ENCODE results near the gene GRAMD1C. TPM values are rescaled to one million over a fixed set of nuclear protein-coding genes. Genes with fewer than 3 reads are reported as not detected.

The GRAMD1C gene
- total and polyA plus RNA-seq, 9 of the 15 experiments (the other 6 are each of a cell fraction or from before 2014, with no cell fraction given): not detected

GRCh38 chr3:113825090-113825489 is 13.5 kb upstream of the GRAMD1C start:
- H3K4me2 ChIP-seq (ENCODE audit: insufficient read depth, low read length): no peak overlapping the region
- no peaks in the 10 kb centered on the region for H3K9me3 ChIP-seq (replicated peaks; ENCODE audit: control insufficient read depth, insufficient read depth, low read depth, low read length)
- no peak overlapping the region for H3K4me3 ChIP-seq
- intact Hi-C loops (cut with micrococcal nuclease): no loop called here
- no peaks in the 10 kb centered on the region for H3K79me2 ChIP-seq (ENCODE audit: control insufficient read depth, insufficient read depth, low read length)
- H2AFZ ChIP-seq (ENCODE audit: low read depth, low read length): no peak overlapping the region
- ATAC-seq (peak; percentile 65), FAIRE-seq (no peak), DNase-seq (ENCODE audit: extremely low read depth in 1 of 4, low spot score in 3 of 4) (peak; percentile 6 to 10 (median 8))
- H3K9me1 ChIP-seq (ENCODE audit: control insufficient read depth, insufficient read depth, low read length): no peaks in the 10 kb centered on the region
- WGBS (ENCODE audit: insufficient coverage, low coverage, missing lambda C conversion rate): 5% methylated on average over 2 of the region's 2 CpGs
- no TSS peak for BruUV-seq (replicated peaks)
- ChIA-PET POLR2A (no interaction called here), CTCF (ENCODE audit: low intra/inter-chr PET ratio) (no interaction called here)
- no peaks in the 10 kb centered on the region for H4K20me1 ChIP-seq (replicated peaks; ENCODE audit: control insufficient read depth, insufficient read depth, low read length)
- H3K36me3 ChIP-seq (ENCODE audit: control insufficient read depth, insufficient read depth, low read length): no peaks in the 10 kb centered on the region
- H3K27me3 ChIP-seq (ENCODE audit: control insufficient read depth in 2 of 2, insufficient read depth in 2 of 2, low read length in 2 of 2): peaks cover 0 to 11% of the 10 kb centered on the region in 2 experiments; a peak in 2 of 5 replicates
- H3K4me1 ChIP-seq (replicated peaks in 1 of 2; ENCODE audit: control insufficient read depth in 2 of 2, insufficient read depth in 2 of 2, low read length in 2 of 2): no peaks in the 10 kb centered on the region; a peak in 1 of 5 replicates
- no peak overlapping the region for H3K9ac ChIP-seq (ENCODE audit: insufficient read depth in 1 of 2, low read depth in 2 of 2, low read length in 2 of 2)
- in situ Hi-C loops (cut with MboI): no loop called here
- no peak overlapping the region for H3K27ac ChIP-seq (ENCODE audit: extremely low read depth, low read depth, low read length)
- TF ChIP-seq, protein P1, sequence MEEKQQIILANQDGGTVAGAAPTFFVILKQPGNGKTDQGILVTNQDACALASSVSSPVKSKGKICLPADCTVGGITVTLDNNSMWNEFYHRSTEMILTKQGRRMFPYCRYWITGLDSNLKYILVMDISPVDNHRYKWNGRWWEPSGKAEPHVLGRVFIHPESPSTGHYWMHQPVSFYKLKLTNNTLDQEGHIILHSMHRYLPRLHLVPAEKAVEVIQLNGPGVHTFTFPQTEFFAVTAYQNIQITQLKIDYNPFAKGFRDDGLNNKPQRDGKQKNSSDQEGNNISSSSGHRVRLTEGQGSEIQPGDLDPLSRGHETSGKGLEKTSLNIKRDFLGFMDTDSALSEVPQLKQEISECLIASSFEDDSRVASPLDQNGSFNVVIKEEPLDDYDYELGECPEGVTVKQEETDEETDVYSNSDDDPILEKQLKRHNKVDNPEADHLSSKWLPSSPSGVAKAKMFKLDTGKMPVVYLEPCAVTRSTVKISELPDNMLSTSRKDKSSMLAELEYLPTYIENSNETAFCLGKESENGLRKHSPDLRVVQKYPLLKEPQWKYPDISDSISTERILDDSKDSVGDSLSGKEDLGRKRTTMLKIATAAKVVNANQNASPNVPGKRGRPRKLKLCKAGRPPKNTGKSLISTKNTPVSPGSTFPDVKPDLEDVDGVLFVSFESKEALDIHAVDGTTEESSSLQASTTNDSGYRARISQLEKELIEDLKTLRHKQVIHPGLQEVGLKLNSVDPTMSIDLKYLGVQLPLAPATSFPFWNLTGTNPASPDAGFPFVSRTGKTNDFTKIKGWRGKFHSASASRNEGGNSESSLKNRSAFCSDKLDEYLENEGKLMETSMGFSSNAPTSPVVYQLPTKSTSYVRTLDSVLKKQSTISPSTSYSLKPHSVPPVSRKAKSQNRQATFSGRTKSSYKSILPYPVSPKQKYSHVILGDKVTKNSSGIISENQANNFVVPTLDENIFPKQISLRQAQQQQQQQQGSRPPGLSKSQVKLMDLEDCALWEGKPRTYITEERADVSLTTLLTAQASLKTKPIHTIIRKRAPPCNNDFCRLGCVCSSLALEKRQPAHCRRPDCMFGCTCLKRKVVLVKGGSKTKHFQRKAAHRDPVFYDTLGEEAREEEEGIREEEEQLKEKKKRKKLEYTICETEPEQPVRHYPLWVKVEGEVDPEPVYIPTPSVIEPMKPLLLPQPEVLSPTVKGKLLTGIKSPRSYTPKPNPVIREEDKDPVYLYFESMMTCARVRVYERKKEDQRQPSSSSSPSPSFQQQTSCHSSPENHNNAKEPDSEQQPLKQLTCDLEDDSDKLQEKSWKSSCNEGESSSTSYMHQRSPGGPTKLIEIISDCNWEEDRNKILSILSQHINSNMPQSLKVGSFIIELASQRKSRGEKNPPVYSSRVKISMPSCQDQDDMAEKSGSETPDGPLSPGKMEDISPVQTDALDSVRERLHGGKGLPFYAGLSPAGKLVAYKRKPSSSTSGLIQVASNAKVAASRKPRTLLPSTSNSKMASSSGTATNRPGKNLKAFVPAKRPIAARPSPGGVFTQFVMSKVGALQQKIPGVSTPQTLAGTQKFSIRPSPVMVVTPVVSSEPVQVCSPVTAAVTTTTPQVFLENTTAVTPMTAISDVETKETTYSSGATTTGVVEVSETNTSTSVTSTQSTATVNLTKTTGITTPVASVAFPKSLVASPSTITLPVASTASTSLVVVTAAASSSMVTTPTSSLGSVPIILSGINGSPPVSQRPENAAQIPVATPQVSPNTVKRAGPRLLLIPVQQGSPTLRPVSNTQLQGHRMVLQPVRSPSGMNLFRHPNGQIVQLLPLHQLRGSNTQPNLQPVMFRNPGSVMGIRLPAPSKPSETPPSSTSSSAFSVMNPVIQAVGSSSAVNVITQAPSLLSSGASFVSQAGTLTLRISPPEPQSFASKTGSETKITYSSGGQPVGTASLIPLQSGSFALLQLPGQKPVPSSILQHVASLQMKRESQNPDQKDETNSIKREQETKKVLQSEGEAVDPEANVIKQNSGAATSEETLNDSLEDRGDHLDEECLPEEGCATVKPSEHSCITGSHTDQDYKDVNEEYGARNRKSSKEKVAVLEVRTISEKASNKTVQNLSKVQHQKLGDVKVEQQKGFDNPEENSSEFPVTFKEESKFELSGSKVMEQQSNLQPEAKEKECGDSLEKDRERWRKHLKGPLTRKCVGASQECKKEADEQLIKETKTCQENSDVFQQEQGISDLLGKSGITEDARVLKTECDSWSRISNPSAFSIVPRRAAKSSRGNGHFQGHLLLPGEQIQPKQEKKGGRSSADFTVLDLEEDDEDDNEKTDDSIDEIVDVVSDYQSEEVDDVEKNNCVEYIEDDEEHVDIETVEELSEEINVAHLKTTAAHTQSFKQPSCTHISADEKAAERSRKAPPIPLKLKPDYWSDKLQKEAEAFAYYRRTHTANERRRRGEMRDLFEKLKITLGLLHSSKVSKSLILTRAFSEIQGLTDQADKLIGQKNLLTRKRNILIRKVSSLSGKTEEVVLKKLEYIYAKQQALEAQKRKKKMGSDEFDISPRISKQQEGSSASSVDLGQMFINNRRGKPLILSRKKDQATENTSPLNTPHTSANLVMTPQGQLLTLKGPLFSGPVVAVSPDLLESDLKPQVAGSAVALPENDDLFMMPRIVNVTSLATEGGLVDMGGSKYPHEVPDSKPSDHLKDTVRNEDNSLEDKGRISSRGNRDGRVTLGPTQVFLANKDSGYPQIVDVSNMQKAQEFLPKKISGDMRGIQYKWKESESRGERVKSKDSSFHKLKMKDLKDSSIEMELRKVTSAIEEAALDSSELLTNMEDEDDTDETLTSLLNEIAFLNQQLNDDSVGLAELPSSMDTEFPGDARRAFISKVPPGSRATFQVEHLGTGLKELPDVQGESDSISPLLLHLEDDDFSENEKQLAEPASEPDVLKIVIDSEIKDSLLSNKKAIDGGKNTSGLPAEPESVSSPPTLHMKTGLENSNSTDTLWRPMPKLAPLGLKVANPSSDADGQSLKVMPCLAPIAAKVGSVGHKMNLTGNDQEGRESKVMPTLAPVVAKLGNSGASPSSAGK (IDR thresholded peaks at IDR 0.05): no peak
- peak; percentile 93 for TF ChIP-seq MEIS2 (IDR thresholded peaks at IDR 0.05; ENCODE audit: partially characterized antibody)
- TF ChIP-seq KDM1A (IDR thresholded peaks at IDR 0.05): peak in 1 of 2 experiments; percentile 39; a peak in 1 of 4 replicates
- TF ChIP-seq BCL6 (CRISPR knock-in tag; IDR thresholded peaks at IDR 0.05): no peak
- peak; percentile 24; the same call in 1 of the 2 replicates for TF ChIP-seq PKNOX1 (IDR thresholded peaks at IDR 0.05)
- TF ChIP-seq, protein P2, sequence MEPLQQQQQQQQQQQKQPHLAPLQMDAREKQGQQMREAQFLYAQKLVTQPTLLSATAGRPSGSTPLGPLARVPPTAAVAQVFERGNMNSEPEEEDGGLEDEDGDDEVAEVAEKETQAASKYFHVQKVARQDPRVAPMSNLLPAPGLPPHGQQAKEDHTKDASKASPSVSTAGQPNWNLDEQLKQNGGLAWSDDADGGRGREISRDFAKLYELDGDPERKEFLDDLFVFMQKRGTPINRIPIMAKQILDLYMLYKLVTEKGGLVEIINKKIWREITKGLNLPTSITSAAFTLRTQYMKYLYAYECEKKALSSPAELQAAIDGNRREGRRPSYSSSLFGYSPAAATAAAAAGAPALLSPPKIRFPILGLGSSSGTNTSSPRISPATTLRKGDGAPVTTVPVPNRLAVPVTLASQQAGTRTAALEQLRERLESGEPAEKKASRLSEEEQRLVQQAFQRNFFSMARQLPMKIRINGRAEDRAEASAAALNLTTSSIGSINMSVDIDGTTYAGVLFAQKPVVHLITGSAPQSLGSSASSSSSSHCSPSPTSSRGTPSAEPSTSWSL (CRISPR knock-in tag; IDR thresholded peaks at IDR 0.05; ENCODE audit: borderline replicate concordance): no peak
- no peak for TF ChIP-seq ELK3 (CRISPR knock-in tag; IDR thresholded peaks at IDR 0.05)
- TF ChIP-seq PTBP1 (IDR thresholded peaks at IDR 0.05; ENCODE audit: low read depth, low read length): no peak
